ENCODE data around the gene EFNA5. TPM values are rescaled to one million over a fixed set of nuclear protein-coding genes. Genes with fewer than 3 reads are reported as not detected.
A peak's percentile ranks its signal among the peaks of the same experiment; 100 is the strongest.

EFNA5 gene
- total RNA-seq, 1 experiment from 2014 or later, result 42.7 TPM

GRCh38 chr5:107431998-107432397, 238.7 kb downstream of the EFNA5 start:
- no peak for TF ChIP-seq EZH2 (IDR thresholded peaks at IDR 0.05; ENCODE audit: low read depth)
- no peak for TF ChIP-seq CTCF (conservative IDR thresholded peaks at IDR 0.05)
- peaks cover 7% of the 10 kb centered on the region for H3F3A ChIP-seq (ENCODE audit: insufficient read depth, low read depth)
- no peaks in the 10 kb centered on the region for H4K20me1 ChIP-seq (ENCODE audit: insufficient read depth)
- peak overlapping the region; percentile 9 for H3K27ac ChIP-seq
- peak overlapping the region; percentile 4; the same call in 1 of the 2 replicates for H3K4me2 ChIP-seq
- CTCF ChIA-PET, result no interaction called here
- peaks cover 9% of the 10 kb centered on the region; the same call in 1 of the 2 replicates for H3K36me3 ChIP-seq (ENCODE audit: low read depth)
- H3K79me2 ChIP-seq (ENCODE audit: low read depth), result peaks cover 97% of the 10 kb centered on the region
- no peak overlapping the region for H2AFZ ChIP-seq
- no peaks in the 10 kb centered on the region for H3K9me2 ChIP-seq (ENCODE audit: insufficient read depth)
- POLR2A ChIA-PET (ENCODE audit: unreplicated experiment), result no interaction called here
- H3K27me3 ChIP-seq (ENCODE audit: insufficient read depth, low read depth), result no peaks in the 10 kb centered on the region
- peak in 1 of 2 experiments; percentile 48 for DNase-seq
- intact Hi-C loops (cut with micrococcal nuclease; ENCODE audit: unreplicated experiment), result no loop called here
- H3K9me3 ChIP-seq (ENCODE audit: insufficient read depth, low read depth), result no peaks in the 10 kb centered on the region
- no peak overlapping the region for H3K4me3 ChIP-seq
- peaks cover 42% of the 10 kb centered on the region for H3K4me1 ChIP-seq (replicated peaks; ENCODE audit: insufficient read depth)
- BruUV-seq (replicated peaks), result no TSS peak

- peaks cover 11% of the 10 kb centered on the region for H3F3A ChIP-seq (ENCODE audit: insufficient read depth, low read depth)
- CTCF ChIA-PET, result no interaction called here
- no peaks in the 10 kb centered on the region for H3K9me3 ChIP-seq (ENCODE audit: insufficient read depth, low read depth)
- H3K4me2 ChIP-seq, result 0 out of 2 replicates have a peak overlapping the region, but pooled peaks have one; percentile 4
- peaks cover 94% of the 10 kb centered on the region for H3K79me2 ChIP-seq (ENCODE audit: low read depth)
- peaks cover 11% of the 10 kb centered on the region; the same call in 1 of the 2 replicates for H3K36me3 ChIP-seq (ENCODE audit: low read depth)
- DNase-seq, result no peak
- intact Hi-C loops (cut with micrococcal nuclease; ENCODE audit: unreplicated experiment), result no loop called here
- TF ChIP-seq EZH2 (IDR thresholded peaks at IDR 0.05; ENCODE audit: low read depth) (no peak), CTCF (conservative IDR thresholded peaks at IDR 0.05) (no peak)
- H3K4me1 ChIP-seq (replicated peaks; ENCODE audit: insufficient read depth), result peaks cover 46% of the 10 kb centered on the region
- no peak overlapping the region for H3K4me3 ChIP-seq
- no peak overlapping the region for H2AFZ ChIP-seq
- no peaks in the 10 kb centered on the region for H3K27me3 ChIP-seq (ENCODE audit: insufficient read depth, low read depth)
- POLR2A ChIA-PET (ENCODE audit: unreplicated experiment), result no interaction called here
- H3K27ac ChIP-seq, result peak overlapping the region; percentile 9
- no TSS peak for BruUV-seq (replicated peaks)
- H3K9me2 ChIP-seq (ENCODE audit: insufficient read depth), result no peaks in the 10 kb centered on the region
- H4K20me1 ChIP-seq (ENCODE audit: insufficient read depth), result no peaks in the 10 kb centered on the region
These were observed 239.2 kb downstream of the EFNA5 start for GRCh38 chr5:107431536-107431935.

GRCh38 chr5:107430071-107430625, 240.6 kb downstream of the EFNA5 start:
- ChIA-PET POLR2A (ENCODE audit: unreplicated experiment) (no interaction called here), CTCF (no interaction called here)
- Histone ChIP-seq H2AFZ (no peak overlapping the region), H3K27me3 (ENCODE audit: insufficient read depth, low read depth) (no peaks in the 10 kb centered on the region), H4K20me1 (ENCODE audit: insufficient read depth) (no peaks in the 10 kb centered on the region), H3K4me2 (0 out of 2 replicates have a peak overlapping the region, but pooled peaks have one; percentile 43), H3K79me2 (ENCODE audit: low read depth) (peaks cover 82% of the 10 kb centered on the region), H3K4me1 (replicated peaks; ENCODE audit: insufficient read depth) (peaks cover 60% of the 10 kb centered on the region), H3K27ac (no peak overlapping the region), H3K9me3 (ENCODE audit: insufficient read depth, low read depth) (no peaks in the 10 kb centered on the region), H3F3A (ENCODE audit: insufficient read depth, low read depth) (peaks cover 23% of the 10 kb centered on the region), H3K4me3 (no peak overlapping the region), H3K36me3 (ENCODE audit: low read depth) (peaks cover 12% of the 10 kb centered on the region), H3K9me2 (ENCODE audit: insufficient read depth) (no peaks in the 10 kb centered on the region)
- intact Hi-C loops (cut with micrococcal nuclease; ENCODE audit: unreplicated experiment), result no loop called here
- TF ChIP-seq EZH2 (IDR thresholded peaks at IDR 0.05; ENCODE audit: low read depth) (no peak), CTCF (conservative IDR thresholded peaks at IDR 0.05) (no peak)
- DNase-seq, result no peak
- no TSS peak for BruUV-seq (replicated peaks)

All from PC-9 (cell line).